Mucosa of stomach (tissue), 1 donor: ENCODE data around the gene BRSK2.

Source experiments
- H3K27me3 ChIP-seq: one replicate; pipeline ENCODE4 v1.7.0; 2013; ENCODE audit warnings: mild to moderate bottlenecking, low read length; ENCODE audit not compliant: control insufficient read depth, insufficient read depth
- H3K36me3 ChIP-seq: one replicate; pipeline ENCODE4 v1.7.0; 2013; ENCODE audit warnings: low read length; ENCODE audit not compliant: control insufficient read depth, insufficient read depth
- H3K4me1 ChIP-seq: one replicate; pipeline ENCODE4 v1.7.0; 2013; ENCODE audit warnings: mild to moderate bottlenecking, low read length; ENCODE audit not compliant: control insufficient read depth, insufficient read depth
- H3K4me3 ChIP-seq: one replicate; pipeline ENCODE4 v1.7.0; 2013; ENCODE audit warnings: low read length
- H3K9ac ChIP-seq: one replicate; pipeline ENCODE4 v1.7.0; 2013; ENCODE audit warnings: mild to moderate bottlenecking, low read length, moderate library complexity
- H3K9me3 ChIP-seq: one replicate; pipeline ENCODE4 v1.7.0; 2013; ENCODE audit warnings: mild to moderate bottlenecking, low read length, moderate library complexity; ENCODE audit not compliant: control insufficient read depth
- donor health status: Pancreatic carcinoma.

The BRSK2 gene

DNA sequence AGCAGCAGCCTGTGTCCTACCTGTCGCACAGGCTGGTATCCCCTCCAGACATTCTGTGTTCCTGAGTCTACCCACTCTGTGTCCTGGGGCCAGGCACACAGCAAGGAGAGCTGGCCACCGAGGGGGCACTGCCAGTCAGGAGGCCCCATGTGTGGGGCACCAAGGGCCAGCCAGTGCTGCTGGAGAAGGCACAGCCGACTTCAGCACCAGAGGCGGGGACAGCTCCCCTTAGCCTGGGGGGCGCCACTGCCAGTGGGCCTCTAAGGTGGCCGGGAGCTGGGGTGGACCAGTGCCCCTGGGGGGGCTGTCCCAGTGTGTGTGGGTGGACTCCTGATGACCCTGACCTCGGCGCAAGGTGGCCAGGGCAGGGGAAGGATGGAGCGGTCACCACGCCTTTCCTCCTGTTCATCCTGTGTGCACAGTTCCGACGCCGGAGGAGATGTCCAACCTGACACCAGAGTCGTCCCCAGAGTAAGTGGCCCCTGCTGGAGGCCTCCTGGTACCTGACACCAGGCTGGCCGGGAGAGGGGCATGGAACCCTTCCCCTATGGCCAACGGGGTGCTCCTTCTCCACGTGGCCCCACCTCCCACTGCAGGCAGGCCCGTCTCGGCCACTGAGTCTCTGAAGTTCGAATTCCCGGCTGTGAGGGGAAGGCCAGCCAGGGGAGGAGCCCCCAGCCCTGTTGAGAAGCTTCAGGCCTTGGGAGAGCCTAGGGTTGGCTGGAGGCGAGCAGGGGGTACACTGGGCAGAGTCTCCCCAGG is 61.4 kb downstream of the BRSK2 start:
- no peaks in the 10 kb centered on the region for H3K36me3 ChIP-seq
- H3K9me3 ChIP-seq, result no peaks in the 10 kb centered on the region
- H3K9ac ChIP-seq, result no peak overlapping the region
- H3K4me1 ChIP-seq, result peaks cover 22% of the 10 kb centered on the region
- peaks cover 29% of the 10 kb centered on the region for H3K27me3 ChIP-seq
- H3K4me3 ChIP-seq, result no peak overlapping the region

DNA sequence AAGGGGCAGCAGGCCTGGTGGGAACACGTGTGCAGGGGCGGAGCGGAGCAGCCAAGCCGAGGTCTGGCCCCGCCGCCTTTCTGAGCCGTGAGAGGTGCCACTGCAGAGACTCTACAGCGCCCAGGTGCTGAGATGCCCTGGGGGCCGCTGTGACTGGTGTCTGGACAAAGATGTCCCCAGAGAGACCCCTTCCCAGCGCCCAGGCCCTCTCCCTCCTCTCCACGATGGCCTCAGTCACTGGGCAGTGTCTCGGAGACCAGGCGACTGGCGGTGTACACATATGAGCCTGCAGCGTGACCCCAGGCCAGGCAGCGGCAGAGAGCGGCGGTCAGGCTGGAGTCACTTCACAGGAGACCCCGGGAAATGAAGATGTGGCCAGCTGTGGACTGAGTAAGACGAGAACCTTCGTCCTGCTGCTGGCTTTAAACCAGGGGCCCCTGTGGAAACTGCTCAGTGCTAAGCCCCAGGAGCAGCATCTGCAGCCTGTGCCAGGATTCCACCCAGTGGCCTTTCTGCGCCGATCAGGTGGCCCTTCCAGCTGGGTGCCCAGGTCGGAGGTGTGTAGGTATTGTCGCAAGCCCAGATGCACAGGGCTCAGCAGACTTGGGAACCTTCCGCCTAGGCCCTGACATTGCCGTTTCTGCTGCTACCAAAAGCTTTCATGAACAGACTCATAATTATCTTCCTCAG is 62.2 kb downstream of the BRSK2 start:
- no peaks in the 10 kb centered on the region for H3K36me3 ChIP-seq
- H3K27me3 ChIP-seq, result peaks cover 29% of the 10 kb centered on the region
- H3K9me3 ChIP-seq, result no peaks in the 10 kb centered on the region
- H3K4me1 ChIP-seq, result peaks cover 21% of the 10 kb centered on the region
- no peak overlapping the region for H3K4me3 ChIP-seq
- no peak overlapping the region for H3K9ac ChIP-seq

DNA sequence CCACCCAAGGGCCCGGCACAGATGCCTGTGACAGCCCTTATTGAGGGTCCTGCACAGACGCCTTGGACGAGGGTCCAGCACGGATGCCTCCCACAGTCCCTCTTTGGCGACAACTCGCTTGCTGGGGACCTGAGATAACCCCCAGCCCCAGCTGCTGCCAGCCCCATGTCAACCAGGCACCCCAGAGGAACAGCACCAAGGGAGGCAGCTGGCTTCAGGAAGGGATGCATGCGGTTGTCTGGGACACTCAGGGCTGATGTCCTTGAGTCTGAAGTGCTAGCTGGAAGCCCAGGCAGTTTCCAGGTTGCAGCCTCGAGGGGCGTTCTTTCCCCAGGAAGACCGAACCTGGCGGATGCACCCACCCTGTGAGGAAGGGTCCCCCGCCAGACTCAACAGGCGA is 63.0 kb downstream of the BRSK2 start:
- Histone ChIP-seq H3K4me3 (no peak overlapping the region), H3K36me3 (no peaks in the 10 kb centered on the region), H3K27me3 (peaks cover 29% of the 10 kb centered on the region), H3K4me1 (peaks cover 17% of the 10 kb centered on the region), H3K9me3 (no peaks in the 10 kb centered on the region), H3K9ac (no peak overlapping the region)

DNA sequence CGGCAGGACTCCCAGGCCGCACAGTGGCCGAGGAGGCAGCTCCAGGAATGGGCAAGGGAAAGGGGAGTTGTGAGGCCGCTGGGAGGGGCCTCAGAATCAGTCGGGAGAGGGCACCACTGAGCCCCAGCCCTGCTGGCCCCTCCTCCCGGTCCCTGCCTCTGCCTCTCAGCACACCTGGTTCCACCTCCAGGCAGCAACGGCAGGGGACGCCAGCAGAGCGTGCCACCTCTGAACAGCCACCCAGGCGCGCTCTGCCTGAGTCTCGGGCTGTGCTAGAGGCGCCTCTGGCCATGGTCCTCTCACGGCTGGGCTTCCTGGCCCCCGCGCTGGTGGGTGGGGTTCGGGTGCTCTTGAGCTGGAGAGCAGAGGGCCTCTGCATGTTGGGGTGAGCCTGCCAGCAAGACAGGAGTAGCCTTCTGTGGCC is 63.9 kb downstream of the BRSK2 start:
- H3K9ac ChIP-seq, result no peak overlapping the region
- peaks cover 26% of the 10 kb centered on the region for H3K27me3 ChIP-seq
- H3K4me3 ChIP-seq, result no peak overlapping the region
- H3K4me1 ChIP-seq, result peaks cover 19% of the 10 kb centered on the region
- no peaks in the 10 kb centered on the region for H3K36me3 ChIP-seq
- H3K9me3 ChIP-seq, result no peaks in the 10 kb centered on the region

DNA sequence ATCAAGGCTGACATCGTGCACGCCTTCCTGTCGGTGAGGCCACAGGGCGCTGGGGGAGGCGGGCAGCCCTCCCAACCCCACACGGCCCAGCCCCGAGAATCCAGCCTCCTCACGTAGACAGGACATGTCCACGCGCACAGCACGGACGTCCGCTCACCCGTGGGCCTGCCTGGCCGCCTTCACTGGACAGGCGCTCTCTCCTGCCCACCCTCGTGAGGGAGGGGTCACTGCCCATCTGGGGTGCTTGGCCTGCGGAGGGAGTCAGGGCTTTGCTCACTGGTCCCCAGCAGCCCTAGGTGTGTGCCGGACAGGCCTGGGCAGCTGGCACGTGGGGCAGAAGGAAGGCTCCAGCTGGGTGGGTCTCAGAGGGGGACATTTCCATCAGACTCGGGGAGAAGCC is 64.8 kb downstream of the BRSK2 start:
- Histone ChIP-seq H3K4me1 (peaks cover 23% of the 10 kb centered on the region), H3K36me3 (no peaks in the 10 kb centered on the region), H3K9ac (no peak overlapping the region), H3K9me3 (no peaks in the 10 kb centered on the region), H3K27me3 (peaks cover 22% of the 10 kb centered on the region), H3K4me3 (no peak overlapping the region)

DNA sequence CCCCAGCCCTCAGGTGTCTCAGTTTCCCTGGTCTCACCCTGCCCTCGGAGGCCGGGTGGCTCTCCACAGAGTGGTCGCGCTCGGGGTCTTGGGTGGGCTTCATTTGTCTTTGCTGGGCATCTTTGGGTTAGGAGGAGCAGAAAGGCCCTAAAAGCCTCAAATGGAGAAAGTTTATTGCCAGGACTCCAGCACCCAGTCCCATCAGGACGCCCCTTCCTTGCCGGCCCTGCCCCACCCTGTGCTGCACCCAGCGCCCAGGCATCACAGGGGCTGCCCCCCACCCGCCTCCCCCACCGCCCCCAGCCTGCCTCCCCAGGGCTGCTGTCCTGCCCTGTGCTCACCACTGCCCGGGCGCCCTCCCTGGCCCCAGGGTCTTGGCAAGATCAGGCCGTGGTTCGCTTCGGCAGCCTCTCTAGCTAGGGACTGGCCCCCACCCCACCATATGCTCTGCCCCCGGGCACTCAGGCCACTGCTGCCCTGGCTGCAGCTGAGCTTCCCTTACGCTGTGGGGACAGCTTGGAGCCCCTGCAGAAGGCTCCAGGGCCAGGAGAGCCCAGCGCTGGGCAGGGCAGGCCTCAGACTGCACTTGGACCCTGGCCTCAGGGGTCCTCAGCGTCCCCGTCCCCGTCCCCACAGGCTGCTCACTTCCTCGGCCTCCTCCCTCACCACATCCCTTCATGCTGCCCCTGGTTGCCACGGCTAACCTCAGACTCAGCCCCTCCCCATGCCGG is 65.5 kb downstream of the BRSK2 start:
- Histone ChIP-seq H3K9ac (no peak overlapping the region), H3K4me3 (no peak overlapping the region), H3K27me3 (peaks cover 21% of the 10 kb centered on the region), H3K4me1 (peaks cover 21% of the 10 kb centered on the region), H3K9me3 (no peaks in the 10 kb centered on the region), H3K36me3 (no peaks in the 10 kb centered on the region)

DNA sequence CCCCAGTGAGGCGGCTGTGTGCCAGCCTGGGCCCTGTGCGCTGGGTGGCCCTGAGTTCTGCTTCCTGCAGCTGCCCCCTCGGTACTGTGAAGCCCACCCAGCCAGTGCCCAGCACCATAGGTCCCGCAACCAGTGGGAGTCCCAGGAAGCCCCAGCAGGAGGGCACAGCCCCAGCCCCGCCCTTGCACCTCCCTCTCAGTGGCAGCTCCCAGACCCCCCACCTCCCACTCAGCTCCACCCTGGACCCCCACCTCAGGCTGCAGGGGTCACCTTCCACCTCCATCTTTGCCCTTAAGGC is 66.0 kb downstream of the BRSK2 start:
- no peaks in the 10 kb centered on the region for H3K9me3 ChIP-seq
- H3K36me3 ChIP-seq, result no peaks in the 10 kb centered on the region
- no peak overlapping the region for H3K4me3 ChIP-seq
- peaks cover 18% of the 10 kb centered on the region for H3K27me3 ChIP-seq
- H3K9ac ChIP-seq, result no peak overlapping the region
- H3K4me1 ChIP-seq, result peaks cover 18% of the 10 kb centered on the region

DNA sequence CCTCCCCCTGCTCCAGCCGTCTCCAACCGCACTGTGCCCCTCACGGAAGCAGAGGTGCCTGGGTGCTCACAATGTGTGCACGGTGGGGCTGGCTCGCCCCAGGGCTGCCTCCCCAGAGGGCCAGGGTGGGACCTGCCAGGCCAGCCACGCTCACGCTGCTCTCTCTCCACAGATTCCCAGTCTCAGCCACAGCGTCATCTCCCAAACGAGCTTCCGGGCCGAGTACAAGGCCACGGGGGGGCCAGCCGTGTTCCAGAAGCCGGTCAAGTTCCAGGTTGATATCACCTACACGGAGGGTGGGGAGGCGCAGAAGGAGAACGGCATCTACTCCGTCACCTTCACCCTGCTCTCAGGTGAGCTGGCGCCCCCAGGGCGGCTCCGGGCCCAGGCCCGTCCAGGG is 66.4 kb downstream of the BRSK2 start:
- no peaks in the 10 kb centered on the region for H3K9me3 ChIP-seq
- no peaks in the 10 kb centered on the region for H3K36me3 ChIP-seq
- H3K4me1 ChIP-seq, result peaks cover 18% of the 10 kb centered on the region
- no peak overlapping the region for H3K4me3 ChIP-seq
- peaks cover 16% of the 10 kb centered on the region for H3K27me3 ChIP-seq
- H3K9ac ChIP-seq, result no peak overlapping the region

DNA sequence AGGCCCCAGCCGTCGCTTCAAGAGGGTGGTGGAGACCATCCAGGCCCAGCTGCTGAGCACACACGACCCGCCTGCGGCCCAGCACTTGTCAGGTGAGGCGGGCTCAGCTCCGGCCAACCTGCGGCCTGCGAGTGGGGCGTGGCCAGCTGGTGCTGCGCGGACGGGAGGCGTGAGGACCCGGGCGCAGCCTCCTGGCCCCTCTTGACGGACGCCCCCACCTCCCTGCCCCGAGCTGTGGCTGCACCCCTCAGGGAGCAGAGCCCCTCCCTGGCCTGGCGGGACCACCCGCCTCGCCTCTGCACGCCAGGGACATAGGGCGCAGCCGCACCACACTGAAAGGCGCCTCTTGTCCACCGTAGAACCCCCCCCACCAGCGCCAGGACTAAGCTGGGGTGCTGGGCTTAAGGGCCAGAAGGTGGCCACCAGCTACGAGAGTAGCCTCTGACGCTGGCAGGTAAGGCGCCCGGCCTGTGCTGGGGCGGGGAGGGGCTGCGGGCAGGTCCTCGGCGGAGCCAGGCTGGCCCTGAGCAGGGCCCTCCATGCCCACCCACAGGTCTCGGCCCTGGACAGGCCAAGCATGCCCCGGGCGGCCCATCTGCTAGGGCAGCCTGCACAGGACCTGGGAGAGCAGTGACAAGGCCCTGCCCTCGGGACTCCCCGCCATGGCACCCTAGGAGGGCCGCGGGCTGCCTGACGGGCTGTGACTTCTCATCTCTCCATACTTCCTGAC is 67.0 kb downstream of the BRSK2 start:
- Histone ChIP-seq H3K9ac (no peak overlapping the region), H3K4me1 (peaks cover 18% of the 10 kb centered on the region), H3K9me3 (no peaks in the 10 kb centered on the region), H3K36me3 (no peaks in the 10 kb centered on the region), H3K4me3 (no peak overlapping the region), H3K27me3 (peaks cover 16% of the 10 kb centered on the region)

DNA sequence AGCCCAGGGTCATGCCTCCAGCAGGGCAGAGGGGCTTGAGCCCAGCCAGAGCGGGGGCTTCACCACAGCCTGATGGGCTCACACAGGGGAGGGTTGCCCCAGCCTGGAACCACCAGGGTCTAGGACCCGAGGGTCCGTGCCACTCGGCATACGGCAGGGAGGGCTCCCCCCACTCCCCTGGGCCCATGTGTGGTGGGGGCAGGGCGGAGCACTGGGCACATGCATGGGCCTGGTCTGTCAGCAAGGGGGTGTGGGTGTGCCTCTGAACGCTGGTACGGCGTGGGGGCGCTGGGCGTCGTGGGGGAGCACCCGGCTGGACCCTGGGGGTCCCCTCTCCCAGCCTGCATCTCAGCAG is 67.6 kb downstream of the BRSK2 start:
- Histone ChIP-seq H3K36me3 (no peaks in the 10 kb centered on the region), H3K9ac (no peak overlapping the region), H3K27me3 (peaks cover 16% of the 10 kb centered on the region), H3K4me1 (peaks cover 18% of the 10 kb centered on the region), H3K4me3 (no peak overlapping the region), H3K9me3 (no peaks in the 10 kb centered on the region)

DNA sequence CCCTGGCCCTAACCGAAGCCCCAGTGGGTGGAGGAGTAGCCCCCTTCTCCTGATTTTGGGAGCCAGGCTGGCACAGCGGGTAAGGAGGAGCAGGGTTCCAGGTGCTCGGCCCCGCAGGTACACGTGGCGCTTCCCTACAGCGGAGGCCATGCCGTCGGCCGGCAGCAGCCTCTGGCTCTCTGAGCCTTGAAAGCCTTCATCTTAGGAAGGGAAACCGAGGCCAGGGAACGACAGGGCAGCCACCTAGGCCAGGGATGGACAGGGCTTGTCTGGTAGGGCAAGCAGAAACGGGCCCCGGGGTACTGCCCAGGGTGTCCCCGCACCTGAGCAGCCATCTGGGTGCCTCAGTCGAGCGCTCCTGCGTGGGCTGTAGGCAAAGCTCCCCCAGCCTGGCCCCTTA is 68.1 kb downstream of the BRSK2 start:
- H3K9ac ChIP-seq, result no peak overlapping the region
- no peaks in the 10 kb centered on the region for H3K36me3 ChIP-seq
- H3K4me3 ChIP-seq, result no peak overlapping the region
- H3K9me3 ChIP-seq, result no peaks in the 10 kb centered on the region
- peaks cover 18% of the 10 kb centered on the region for H3K4me1 ChIP-seq
- H3K27me3 ChIP-seq, result peaks cover 13% of the 10 kb centered on the region
